Lower leg skin (tissue), 4 donors: Measurements from ENCODE around the gene NAA20. TPM values are rescaled to one million over a fixed set of nuclear protein-coding genes. Genes with fewer than 3 reads are reported as not detected.

ENCODE experiments used
- DNase-seq, 2 donors: peaks; one replicate each; pipeline ENCODE4 v3.0.0-alpha.2; 2019; ENCODE audit warnings: low spot score in 2 of 2
- H3K4me3 ChIP-seq: fragments of 200-600 bp; sonication (generic); 2 replicates; pipeline ENCODE4 v1.5.1; 2017; ENCODE audit warnings: mild to moderate bottlenecking, low read depth; ENCODE audit not compliant: poor library complexity, severe bottlenecking
- CTCF ChIP-seq, 3 donors: fragments of 450-650 bp; IDR thresholded peaks; one replicate each; pipeline ENCODE4 v1.5.1; 2016; ENCODE audit warnings: antibody characterized with exemption in 3 of 3, mild to moderate bottlenecking in 3 of 3, moderate library complexity in 2 of 3
- POLR2A ChIP-seq, 2 donors: fragments of 450-650 bp; IDR thresholded peaks; one replicate each; pipeline ENCODE4 v1.6.1; 2016 to 2017; ENCODE audit warnings: antibody characterized with exemption in 2 of 2, mild to moderate bottlenecking in 1 of 2, moderate library complexity in 1 of 2
- WGBS, 2 donors: methylation state at CpG; one replicate each; pipeline ENCODE4 v1.1.5; 2018; 5-methylcytosine and 5-hydroxymethylcytosine counted together
- intact Hi-C: fragments of 100-400 bp; cut with DNase I; formaldehyde crosslinking; loops from one replicate; pipeline ENCODE4 v1.15.0; 2023; ENCODE audit warnings: low total_unique reads
- total RNA-seq, 4 donors: library from RNA; depleted of rRNA; stranded (reverse); fragments of >200 nt; gene quantifications; one replicate each; pipeline ENCODE4 v1.1.0, GENCODE V29; 2016

NAA20 gene
- total RNA-seq, 4 donors from 2014 or later: 27.2 to 38.4 (median 33.1) TPM

- intact Hi-C loops: no loop called here
- WGBS, 2 donors: 82 to 85% methylated on average over 7 of the region's 7 CpGs
- TF ChIP-seq CTCF (IDR thresholded peaks at IDR 0.05): no peak
- no peak for TF ChIP-seq POLR2A (IDR thresholded peaks at IDR 0.05)
- no peak for DNase-seq
- no peak overlapping the region for H3K4me3 ChIP-seq
Observed at GRCh38 chr20:20005342-20005741, 11.8 kb upstream of the NAA20 start.

- 72 to 74% methylated on average over 14 of the region's 14 CpGs for WGBS, 2 donors
- TF ChIP-seq CTCF (IDR thresholded peaks at IDR 0.05) (no peak), POLR2A (IDR thresholded peaks at IDR 0.05) (no peak)
- intact Hi-C loops: no loop called here
- DNase-seq: no peak
- no peak overlapping the region for H3K4me3 ChIP-seq
Observed at GRCh38 chr20:20009784-20010253, 7.3 kb upstream of the NAA20 start.

- intact Hi-C loops: no loop called here
- TF ChIP-seq CTCF (IDR thresholded peaks at IDR 0.05) (no peak), POLR2A (IDR thresholded peaks at IDR 0.05) (no peak)
- DNase-seq: no peak
- WGBS, 2 donors: 30 to 31% methylated on average over 4 of the region's 4 CpGs
- H3K4me3 ChIP-seq: no peak overlapping the region
Observed at GRCh38 chr20:20010639-20011500, 6.3 kb upstream of the NAA20 start.

GRCh38 chr20:20012541-20012940 is 4.6 kb upstream of the NAA20 start:
- no peak overlapping the region for H3K4me3 ChIP-seq
- TF ChIP-seq POLR2A (IDR thresholded peaks at IDR 0.05) (no peak), CTCF (IDR thresholded peaks at IDR 0.05) (no peak)
- whole genome bisulfite sequencing, 2 donors: 75 to 83% methylated on average over 2 of the region's 2 CpGs
- intact Hi-C loops: no loop called here
- DNase-seq: no peak

- H3K4me3 ChIP-seq: no peak overlapping the region
- 37 to 41% methylated on average over 2 of the region's 2 CpGs for whole genome bisulfite sequencing, 2 donors
- no peak for TF ChIP-seq POLR2A (IDR thresholded peaks at IDR 0.05)
- intact Hi-C loops: no loop called here
- no peak for DNase-seq
Observed at GRCh38 chr20:20014659-20015058, 2.5 kb upstream of the NAA20 start.

- DNase-seq: no peak
- 4 to 6% methylated on average over 11 to 17 of the region's 17 CpGs for WGBS, 2 donors
- H3K4me3 ChIP-seq: peak overlapping the region; percentile 99
- intact Hi-C loops: no loop called here
- TF ChIP-seq POLR2A (IDR thresholded peaks at IDR 0.05) (no peak), CTCF (IDR thresholded peaks at IDR 0.05) (no peak)
Observed at GRCh38 chr20:20017844-20018185, 653 bp downstream of the NAA20 start.
